C4-2B (cell line): ENCODE results near the gene THUMPD3.

Experiments
- H3K27ac ChIP-seq: fragments of 450-650 bp; 2 replicates; pipeline ENCODE4 v1.5.1; 2017
- CTCF ChIP-seq: fragments of 450-650 bp; conservative IDR thresholded peaks from 2 replicates; pipeline ENCODE4 v1.5.1; 2017; ENCODE audit warnings: mild to moderate bottlenecking
- ZFX ChIP-seq: fragments of 450-650 bp; IDR thresholded peaks from 2 replicates; pipeline ENCODE4 v1.6.1; 2017

The THUMPD3 gene

DNA sequence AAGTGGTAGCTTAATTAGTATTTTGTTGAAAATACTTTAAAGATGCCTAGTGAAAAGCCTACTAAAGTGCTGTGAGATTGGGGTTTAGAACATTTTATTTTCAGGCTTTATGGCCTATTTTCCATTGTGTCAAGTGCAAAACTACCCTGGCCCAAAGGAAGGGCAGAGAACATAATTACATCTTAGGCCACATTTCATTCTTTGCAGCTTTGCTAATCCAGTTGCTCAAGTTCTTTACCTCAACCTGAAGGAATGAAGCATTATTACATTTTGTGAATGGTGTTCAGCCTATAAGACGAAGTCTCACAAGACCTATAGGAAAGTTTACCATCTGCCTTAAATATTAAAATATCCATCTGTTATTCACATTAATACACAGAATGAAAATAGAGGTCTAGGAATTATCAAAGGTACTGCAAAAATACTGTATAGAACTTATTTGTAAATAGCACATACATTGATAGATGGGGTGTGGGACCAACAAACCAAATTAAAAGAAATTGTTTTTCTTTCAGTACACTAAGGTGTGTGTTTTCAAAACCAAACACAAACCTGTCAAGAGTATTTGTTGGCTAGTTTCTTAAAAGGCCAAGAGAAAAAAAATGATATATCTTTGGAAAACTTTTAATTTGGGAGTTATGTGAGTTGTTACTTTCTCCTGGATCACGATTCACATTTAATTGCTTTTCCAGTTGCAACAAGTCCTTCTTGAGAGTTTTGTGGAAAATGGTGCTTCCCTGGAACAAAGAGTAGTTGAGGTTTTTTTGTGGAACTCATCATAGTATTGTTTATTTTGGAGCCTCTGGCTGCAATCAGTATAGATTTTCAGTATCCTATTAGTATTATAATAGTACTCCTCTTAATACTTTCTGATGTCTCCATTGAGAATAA is 22.6 kb downstream of the THUMPD3 start:
- no peak for TF ChIP-seq ZFX
- TF ChIP-seq CTCF, result no peak
- H3K27ac ChIP-seq, result no peak overlapping the region

GRCh38 chr3:9386078-9386459 is 23.2 kb downstream of the THUMPD3 start:
- H3K27ac ChIP-seq, result no peak overlapping the region
- TF ChIP-seq CTCF (no peak), ZFX (no peak)

DNA sequence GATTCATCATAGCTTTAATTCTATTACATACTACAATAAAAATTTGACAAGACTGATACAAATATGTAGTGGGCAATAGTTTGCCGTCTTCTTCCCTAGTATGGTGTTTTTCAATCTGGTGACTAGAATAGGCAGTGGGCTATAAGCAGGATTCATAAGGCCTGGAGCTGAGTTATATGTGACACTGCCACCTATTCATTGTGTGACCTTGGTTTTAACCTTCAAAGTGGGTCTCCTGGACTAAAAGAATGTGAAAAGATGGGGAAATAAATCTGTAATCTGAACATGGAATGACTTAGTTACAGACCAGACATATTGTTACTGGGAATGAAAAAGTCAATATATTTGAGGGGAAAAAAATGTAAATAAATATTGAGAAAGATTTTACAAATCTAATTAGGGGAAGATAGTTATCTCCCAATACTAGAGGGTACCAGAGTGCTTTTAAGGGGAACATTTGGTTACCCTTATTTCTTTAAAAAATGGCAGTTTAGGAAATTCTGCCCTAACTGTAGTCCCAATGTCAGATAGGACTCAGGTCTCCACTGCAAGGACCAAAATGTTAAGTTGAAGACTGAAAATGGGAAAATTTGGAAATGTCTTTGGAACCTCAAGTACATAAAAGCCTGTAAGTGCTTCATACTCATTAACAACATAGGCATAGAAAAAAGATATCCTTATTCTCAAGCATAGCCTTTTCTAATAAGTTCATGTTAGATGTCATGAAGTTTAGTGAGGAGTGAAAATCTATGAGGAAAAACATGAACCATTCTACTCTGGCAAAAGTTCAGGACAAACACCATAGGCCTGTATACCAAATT is 23.9 kb downstream of the THUMPD3 start:
- no peak for TF ChIP-seq ZFX
- TF ChIP-seq CTCF, result no peak
- H3K27ac ChIP-seq, result no peak overlapping the region

DNA sequence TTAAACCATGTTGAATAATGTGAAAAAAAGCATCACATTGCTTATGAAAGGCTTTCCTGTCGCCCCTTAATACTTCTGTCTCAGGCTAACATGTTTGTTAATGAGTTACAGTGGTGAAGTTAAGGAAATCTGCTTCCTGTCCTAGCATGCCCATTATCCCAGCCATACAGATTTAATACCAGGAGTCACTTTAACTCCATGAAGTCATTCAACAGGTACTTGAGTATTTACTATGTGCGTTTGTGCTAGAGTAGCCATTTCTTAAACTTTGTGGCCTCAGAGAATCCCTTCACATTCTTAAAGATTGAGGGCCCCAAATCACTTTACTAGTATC is 24.4 kb downstream of the THUMPD3 start:
- H3K27ac ChIP-seq, result no peak overlapping the region

DNA sequence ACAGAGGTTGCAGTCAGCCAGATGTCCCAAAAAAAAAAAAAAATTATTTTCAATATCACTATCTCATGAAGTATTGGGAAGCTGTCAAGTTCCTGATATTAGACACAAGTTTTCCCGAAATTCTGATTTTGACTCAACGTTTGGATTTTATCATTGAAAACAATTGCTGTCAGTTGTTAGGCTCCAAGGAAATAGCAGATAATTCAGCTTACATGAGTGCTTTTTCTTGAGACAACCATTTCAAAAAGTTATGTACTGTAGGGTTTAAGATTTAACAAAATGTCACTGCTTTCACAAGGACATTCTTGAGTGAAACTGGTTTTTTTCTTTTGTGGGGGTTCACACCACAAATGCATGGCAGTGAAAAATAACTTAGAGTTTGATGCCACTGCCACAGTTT is 25.3 kb downstream of the THUMPD3 start:
- no peak for TF ChIP-seq ZFX
- TF ChIP-seq CTCF, result no peak
- no peak overlapping the region for H3K27ac ChIP-seq

More for the DNA sequence above, 24.4 kb downstream of the THUMPD3 start:
- TF ChIP-seq ZFX (no peak), CTCF (no peak)

DNA sequence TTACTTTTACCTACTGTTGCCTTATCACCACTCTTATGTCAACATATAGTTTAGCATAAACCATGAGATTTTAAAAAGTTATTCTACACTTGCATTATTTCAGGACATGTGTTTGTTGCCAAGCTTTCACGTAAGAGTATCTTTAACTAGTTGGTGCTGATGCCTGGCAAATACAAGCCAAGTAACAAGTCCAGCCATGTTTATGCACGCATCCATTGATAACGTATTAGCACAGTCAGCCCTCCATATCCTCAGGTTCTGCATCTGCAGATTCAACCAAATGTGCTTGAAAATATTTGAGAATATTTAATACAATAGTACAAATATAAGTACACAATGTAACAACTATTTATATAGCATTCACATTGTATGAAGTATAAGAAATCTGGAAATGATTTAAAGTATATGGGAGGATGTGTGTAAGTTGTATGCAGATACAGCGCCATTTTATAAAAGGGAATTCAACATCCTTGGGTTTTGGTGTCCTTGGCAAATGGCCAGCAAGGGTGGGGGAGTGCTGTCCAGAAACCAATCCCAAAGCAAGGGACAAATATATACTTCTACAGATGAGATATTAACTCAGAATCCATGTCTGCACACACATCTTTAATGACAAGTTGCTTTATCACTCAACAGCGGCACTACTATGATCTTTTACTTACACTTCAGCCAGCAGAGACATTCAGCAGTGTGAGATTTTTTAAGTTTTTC is 25.9 kb downstream of the THUMPD3 start:
- no peak overlapping the region for H3K27ac ChIP-seq
- no peak for TF ChIP-seq CTCF
- no peak for TF ChIP-seq ZFX
